Measurements from ENCODE around the gene PIP4P1.

DNA sequence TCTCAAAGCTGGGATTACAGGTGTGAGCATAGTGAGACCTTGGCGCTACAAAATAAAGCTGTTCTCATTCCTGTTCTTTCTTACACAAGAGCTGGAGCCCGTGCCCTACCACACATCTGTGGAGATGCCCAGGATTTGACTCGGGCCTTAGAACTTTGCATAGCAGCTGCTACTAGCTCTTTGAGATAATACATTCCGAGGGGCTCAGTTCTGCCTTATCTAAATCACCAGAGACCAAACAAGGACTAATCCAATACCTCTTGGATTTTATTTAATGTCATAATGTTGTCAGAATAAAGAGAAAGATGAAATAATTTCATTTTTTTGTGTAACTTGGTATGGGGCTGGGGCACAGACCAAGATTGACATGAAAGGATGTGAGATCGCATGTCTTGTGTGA lies 15.5 kb upstream of the PIP4P1 start:
- TF ChIP-seq GATA2 (IDR thresholded peaks at IDR 0.05; ENCODE audit: low read depth, low read length) (no peak), GATA3 (IDR thresholded peaks at IDR 0.05; ENCODE audit: low read depth, low read length) (no peak)
